GM15510 (cell line): ENCODE results near the gene CNN3.

ENCODE experiments used
- POLR2A ChIP-seq: IDR thresholded peaks from 3 replicates; pipeline ENCODE4 v1.6.1; 2011; ENCODE audit warnings: borderline replicate concordance; ENCODE audit not compliant: insufficient read length; ENCODE audit errors: extremely low read depth

The CNN3 gene

GRCh38 chr1:94954263-94955220 is 27.6 kb upstream of the CNN3 start:
- TF ChIP-seq POLR2A: no peak

GRCh38 chr1:94953746-94954145 is 26.8 kb upstream of the CNN3 start:
- no peak for TF ChIP-seq POLR2A

GRCh38 chr1:94953107-94953506 is 26.2 kb upstream of the CNN3 start:
- no peak for TF ChIP-seq POLR2A

- TF ChIP-seq POLR2A: no peak
Observed at GRCh38 chr1:94952539-94952938, 25.6 kb upstream of the CNN3 start.

- TF ChIP-seq POLR2A: no peak
Observed at GRCh38 chr1:94951509-94952208, 24.7 kb upstream of the CNN3 start.

GRCh38 chr1:94951046-94951445 is 24.1 kb upstream of the CNN3 start:
- no peak for TF ChIP-seq POLR2A

GRCh38 chr1:94949681-94950661 is 23.1 kb upstream of the CNN3 start:
- TF ChIP-seq POLR2A: no peak

- TF ChIP-seq POLR2A: no peak
Observed at GRCh38 chr1:94947437-94947836, 20.5 kb upstream of the CNN3 start.

- no peak for TF ChIP-seq POLR2A
Observed at GRCh38 chr1:94946886-94947285, 20.0 kb upstream of the CNN3 start.

- TF ChIP-seq POLR2A: no peak
Observed at GRCh38 chr1:94942171-94943128, 15.5 kb upstream of the CNN3 start.

- no peak for TF ChIP-seq POLR2A
Observed at GRCh38 chr1:94940738-94941137, 13.8 kb upstream of the CNN3 start.

- no peak for TF ChIP-seq POLR2A
Observed at GRCh38 chr1:94937820-94938219, 10.9 kb upstream of the CNN3 start.

GRCh38 chr1:94936861-94937620 is 10.1 kb upstream of the CNN3 start:
- no peak for TF ChIP-seq POLR2A
